B cell (primary cell): ENCODE data around the gene MUC5AC.

Experiments
- CTCF ChIP-seq: fragments of 200-600 bp; IDR thresholded peaks from one replicate; pipeline ENCODE4 v1.8.0; 2022; ENCODE audit warnings: antibody characterized with exemption, mild to moderate bottlenecking
- EZH2 ChIP-seq: IDR thresholded peaks from 2 replicates; pipeline ENCODE4 v1.6.1; 2012; ENCODE audit warnings: borderline replicate concordance, low read depth, mild to moderate bottlenecking, moderate library complexity, low read length; ENCODE audit not compliant: insufficient read depth, poor library complexity, severe bottlenecking

GRCh38 chr11:1235901-1236315, 78.2 kb downstream of the MUC5AC start:
- TF ChIP-seq CTCF, result no peak
- no peak for TF ChIP-seq EZH2
